Keratinocyte (primary cell): ENCODE measurements around the gene TMEM135. TPM values are rescaled to one million over a fixed set of nuclear protein-coding genes. Genes with fewer than 3 reads are reported as not detected.

Experiments used
- DNase-seq: peaks from one replicate; pipeline ENCODE4 v3.0.0-alpha.2; 2011; ENCODE audit warnings: low read depth, missing footprints, low spot score
- FAIRE-seq: peaks from 2 replicates; lab custom pipeline; 2011; peaks lifted over from hg19 to GRCh38; lab: Jason Lieb, UNC
- H2AFZ ChIP-seq: 2 replicates; pipeline ENCODE4 v1.6.0; 2012; ENCODE audit warnings: low read length, control low read depth, inconsistent platforms; ENCODE audit not compliant: control insufficient read depth
- H3K27ac ChIP-seq: 2 replicates; pipeline ENCODE4 v1.5.1; 2011; ENCODE audit warnings: low read length; ENCODE audit not compliant: control insufficient read depth, insufficient read depth
- H3K27me3 ChIP-seq: 3 replicates; pipeline ENCODE4 v1.6.0; 2011; ENCODE audit warnings: low read length; ENCODE audit not compliant: control insufficient read depth, insufficient read depth; ENCODE audit errors: extremely low read depth
- H3K36me3 ChIP-seq, 2 experiments: 2 replicates in 1 of 2; 3 replicates in 1 of 2; pipeline ENCODE4 v1.5.1; 2011; ENCODE audit warnings: low read length in 2 of 2, mild to moderate bottlenecking in 1 of 2; ENCODE audit not compliant: control insufficient read depth in 2 of 2, insufficient read depth in 2 of 2; ENCODE audit errors: extremely low read depth in 1 of 2
- H3K4me1 ChIP-seq: 3 replicates; pipeline ENCODE4 v1.5.1; 2011; ENCODE audit warnings: low read length; ENCODE audit not compliant: control insufficient read depth, insufficient read depth; ENCODE audit errors: extremely low read depth
- H3K4me2 ChIP-seq: 3 replicates; pipeline ENCODE4 v1.6.0; 2011; ENCODE audit warnings: low read depth, low read length; ENCODE audit not compliant: control insufficient read depth, insufficient read depth; ENCODE audit errors: extremely low read depth
- H3K4me3 ChIP-seq, 3 experiments: fragments of 200-600 bp in 1 of 3; sonication (generic) in 1 of 3; 2 replicates in 2 of 3; 3 replicates in 1 of 3; pipeline ENCODE4 v1.5.1; 2011 to 2016; ENCODE audit warnings: low read length in 3 of 3, mild to moderate bottlenecking in 3 of 3, control low read depth in 2 of 3, inconsistent platforms in 1 of 3, low read depth in 1 of 3, mixed read lengths in 1 of 3, mixed run types in 1 of 3, moderate library complexity in 1 of 3; ENCODE audit not compliant: control insufficient read depth in 2 of 3, insufficient read depth in 2 of 3; ENCODE audit errors: extremely low read depth in 1 of 3
- H3K79me2 ChIP-seq: 2 replicates; pipeline ENCODE4 v1.6.0; 2012; ENCODE audit warnings: low read length; ENCODE audit not compliant: control insufficient read depth, insufficient read depth
- H3K9ac ChIP-seq: 3 replicates; pipeline ENCODE4 v1.6.0; 2011; ENCODE audit warnings: low read length; ENCODE audit not compliant: control insufficient read depth, insufficient read depth; ENCODE audit errors: extremely low read depth
- H3K9me1 ChIP-seq: 3 replicates; pipeline ENCODE4 v1.6.0; 2011; ENCODE audit warnings: low read length; ENCODE audit not compliant: control insufficient read depth, insufficient read depth; ENCODE audit errors: extremely low read depth
- H3K9me3 ChIP-seq: 2 replicates; pipeline ENCODE4 v1.5.1; 2012; ENCODE audit warnings: low read depth, low read length; ENCODE audit not compliant: control insufficient read depth
- H4K20me1 ChIP-seq: 3 replicates; pipeline ENCODE4 v1.6.0; 2011; ENCODE audit warnings: low read length; ENCODE audit not compliant: control insufficient read depth, insufficient read depth; ENCODE audit errors: extremely low read depth
- EZH2 ChIP-seq: IDR thresholded peaks from one replicate; pipeline ENCODE4 v1.6.1; 2012; ENCODE audit warnings: inconsistent platforms, mild to moderate bottlenecking, low read length, moderate library complexity
- dilution Hi-C: fragments of 300-500 bp; cut with MboI; formaldehyde crosslinking; loops from one replicate; pipeline ENCODE4 v1.7.0; 2020; ENCODE audit warnings: low sequenced_read_pairs; ENCODE audit not compliant: extremely low pct_ligation_motif_present
- polyA plus RNA-seq, 5 experiments: library from polyadenylated mRNA; depleted of rRNA in 3 of 5; stranded (reverse) in 3 of 5; stranded (forward) in 1 of 5; unstranded in 1 of 5; fragments of >200 nt; gene quantifications; 1 replicate in 1 of 5; 2 replicates in 3 of 5; 3 replicates in 1 of 5; pipeline versions ENCODE4 v1.2.1 to v1.2.3, GENCODE V29; 2011 to 2012; ENCODE audit warnings: missing spikeins in 2 of 5, low read depth in 1 of 5, low replicate concordance in 1 of 5
- TF ChIP-seq, protein P1 (sequence below), 3 experiments: IDR thresholded peaks in 1 of 3; conservative IDR thresholded peaks in 1 of 3; optimal IDR thresholded peaks in 1 of 3; 2 replicates in 2 of 3; 3 replicates in 1 of 3; pipeline versions ENCODE3 to v1.5.1; 2011; ENCODE audit warnings: low read length in 3 of 3, mild to moderate bottlenecking in 3 of 3, moderate library complexity in 2 of 3, control low read depth in 1 of 3, inconsistent platforms in 1 of 3; ENCODE audit not compliant: insufficient read depth in 2 of 3; ENCODE audit errors: extremely low read depth in 1 of 3

Gene TMEM135
- polyA plus RNA-seq, 1 donor (not counting 4 experiments of a cell fraction or from before 2014, with no cell fraction given): 15.0 TPM

DNA sequence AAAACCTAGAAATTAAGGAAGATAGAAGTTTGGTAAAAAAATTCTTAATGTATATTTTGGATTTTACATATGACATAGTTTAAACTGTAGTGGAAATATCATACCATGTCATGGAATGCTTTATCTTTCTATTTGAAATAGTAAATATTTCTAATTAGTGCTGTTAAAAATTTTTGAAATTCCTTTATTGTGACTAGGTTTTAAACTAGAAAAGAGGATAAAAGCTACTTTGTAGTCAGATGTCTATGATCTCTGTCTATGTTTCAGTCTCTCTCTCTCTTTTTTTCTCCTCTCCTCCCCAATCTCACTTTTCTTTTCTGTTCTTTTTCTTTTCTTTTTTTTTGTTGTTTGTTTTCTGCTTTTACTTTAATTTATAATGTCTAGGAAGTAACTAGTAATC, 226.2 kb downstream of the TMEM135 start:
- no peaks in the 10 kb centered on the region for H3K27me3 ChIP-seq
- H3K4me2 ChIP-seq: no peak overlapping the region
- no peaks in the 10 kb centered on the region for H3K9me1 ChIP-seq
- dilution Hi-C loops: no loop called here
- DNase-seq: no peak
- H3K9me3 ChIP-seq: no peaks in the 10 kb centered on the region
- H3K9ac ChIP-seq: no peak overlapping the region
- TF ChIP-seq, protein P1, sequence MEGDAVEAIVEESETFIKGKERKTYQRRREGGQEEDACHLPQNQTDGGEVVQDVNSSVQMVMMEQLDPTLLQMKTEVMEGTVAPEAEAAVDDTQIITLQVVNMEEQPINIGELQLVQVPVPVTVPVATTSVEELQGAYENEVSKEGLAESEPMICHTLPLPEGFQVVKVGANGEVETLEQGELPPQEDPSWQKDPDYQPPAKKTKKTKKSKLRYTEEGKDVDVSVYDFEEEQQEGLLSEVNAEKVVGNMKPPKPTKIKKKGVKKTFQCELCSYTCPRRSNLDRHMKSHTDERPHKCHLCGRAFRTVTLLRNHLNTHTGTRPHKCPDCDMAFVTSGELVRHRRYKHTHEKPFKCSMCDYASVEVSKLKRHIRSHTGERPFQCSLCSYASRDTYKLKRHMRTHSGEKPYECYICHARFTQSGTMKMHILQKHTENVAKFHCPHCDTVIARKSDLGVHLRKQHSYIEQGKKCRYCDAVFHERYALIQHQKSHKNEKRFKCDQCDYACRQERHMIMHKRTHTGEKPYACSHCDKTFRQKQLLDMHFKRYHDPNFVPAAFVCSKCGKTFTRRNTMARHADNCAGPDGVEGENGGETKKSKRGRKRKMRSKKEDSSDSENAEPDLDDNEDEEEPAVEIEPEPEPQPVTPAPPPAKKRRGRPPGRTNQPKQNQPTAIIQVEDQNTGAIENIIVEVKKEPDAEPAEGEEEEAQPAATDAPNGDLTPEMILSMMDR (optimal IDR thresholded peaks at IDR 0.05 in 1 of 3, IDR thresholded peaks at IDR 0.05 in 1 of 3, conservative IDR thresholded peaks at IDR 0.05 in 1 of 3; ENCODE audit: extremely low read depth in 1 of 3, insufficient read depth in 2 of 3, low read length in 3 of 3): no peak
- TF ChIP-seq EZH2: no peak
- no peak overlapping the region for H3K4me3 ChIP-seq
- H3K36me3 ChIP-seq: no peaks in the 10 kb centered on the region
- H3K4me1 ChIP-seq: peaks cover 6% of the 10 kb centered on the region
- H3K79me2 ChIP-seq: no peaks in the 10 kb centered on the region
- no peaks in the 10 kb centered on the region for H4K20me1 ChIP-seq
- no peak overlapping the region for H3K27ac ChIP-seq
- no peak overlapping the region for H2AFZ ChIP-seq
- no peak for FAIRE-seq

DNA sequence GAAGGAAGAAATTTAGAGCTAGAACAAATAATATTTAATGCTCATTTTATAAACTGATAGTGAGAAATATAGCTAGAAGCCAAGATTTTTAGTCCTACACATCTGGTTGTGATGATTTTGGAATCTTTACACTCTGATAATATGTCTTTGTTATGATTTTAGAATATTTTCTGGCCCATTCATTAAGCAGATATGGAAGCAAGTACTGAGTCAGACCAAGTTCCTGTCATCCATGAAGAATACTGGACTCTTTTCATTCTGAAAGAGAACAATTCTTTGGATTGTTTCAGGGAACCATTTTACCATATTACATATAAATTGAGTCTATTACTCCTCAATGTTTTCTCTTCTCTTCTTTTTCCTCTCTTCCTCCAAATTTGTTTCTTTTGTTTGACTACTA, 227.4 kb downstream of the TMEM135 start:
- FAIRE-seq: no peak
- TF ChIP-seq EZH2: no peak
- TF ChIP-seq, protein P1 (optimal IDR thresholded peaks at IDR 0.05 in 1 of 3, IDR thresholded peaks at IDR 0.05 in 1 of 3, conservative IDR thresholded peaks at IDR 0.05 in 1 of 3; ENCODE audit: extremely low read depth in 1 of 3, insufficient read depth in 2 of 3, low read length in 3 of 3): no peak

More for the DNA sequence above, 227.4 kb downstream of the TMEM135 start:
- no peak overlapping the region for H3K27ac ChIP-seq
- H3K4me3 ChIP-seq: no peak overlapping the region
- dilution Hi-C loops: no loop called here
- no peaks in the 10 kb centered on the region for H3K9me3 ChIP-seq
- H4K20me1 ChIP-seq: no peaks in the 10 kb centered on the region
- H3K4me1 ChIP-seq: peaks cover 6% of the 10 kb centered on the region
- DNase-seq: no peak
- H3K4me2 ChIP-seq: no peak overlapping the region
- H3K9me1 ChIP-seq: no peaks in the 10 kb centered on the region
- no peak overlapping the region for H2AFZ ChIP-seq
- no peaks in the 10 kb centered on the region for H3K36me3 ChIP-seq
- no peaks in the 10 kb centered on the region for H3K79me2 ChIP-seq
- H3K27me3 ChIP-seq: no peaks in the 10 kb centered on the region
- H3K9ac ChIP-seq: no peak overlapping the region
